ENCODE measurements around the gene SCLY.
"Not testable (repeated sequence)": the region's sequence is repeated elsewhere in the genome, so short reads cannot be mapped to it uniquely, and the experiment has no call there.

The SCLY gene

DNA sequence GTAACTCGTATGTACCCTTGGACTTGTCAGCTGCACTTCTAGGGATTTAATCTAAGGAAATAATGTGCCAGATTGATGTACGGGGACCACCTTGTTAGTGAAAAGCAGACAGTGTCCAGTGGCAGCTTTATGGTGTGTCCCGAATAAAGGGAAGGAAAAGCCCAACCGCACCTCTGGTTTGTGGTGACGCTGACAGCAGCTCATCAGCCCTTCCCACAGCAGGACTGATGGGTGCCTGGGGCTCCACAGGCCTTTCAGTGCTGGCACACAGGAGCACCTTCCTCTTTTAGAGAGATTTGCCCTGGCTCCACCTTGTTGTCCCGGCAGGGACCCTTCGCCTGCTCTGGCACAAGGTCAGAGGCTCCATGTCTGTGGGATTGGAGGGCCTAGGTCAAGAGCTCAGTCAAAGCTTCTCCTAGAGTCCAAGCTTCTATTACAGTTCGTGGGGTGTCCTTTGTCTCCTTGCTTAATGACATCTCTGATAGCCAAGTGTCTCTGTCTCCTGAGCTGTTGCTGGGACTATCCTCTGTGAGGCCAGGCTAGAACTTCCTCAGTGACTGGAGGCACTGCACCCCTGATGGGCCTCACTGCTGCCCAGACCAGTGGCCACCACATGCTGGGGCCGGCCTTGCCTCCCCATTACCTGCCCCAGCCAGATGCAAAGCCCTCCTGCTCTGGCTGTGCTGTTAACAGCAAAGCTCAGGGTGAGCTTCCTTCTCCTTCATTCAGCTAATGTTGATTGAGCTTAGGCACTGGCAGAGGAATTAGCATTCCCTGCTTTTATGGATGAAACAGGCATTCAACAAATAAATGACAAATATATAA is 33.0 kb upstream of the SCLY start:
- no peak for DNase-seq (ENCODE audit: low read depth in 1 of 2, low spot score in 1 of 2)
- TF ChIP-seq JUND (IDR thresholded peaks at IDR 0.05; ENCODE audit: low read depth), result no peak
- in situ Hi-C loops (cut with HindIII; ENCODE audit: low pct_unique_long_range_greater_than_20kb, low sequenced_read_pairs), result no loop called here

DNA sequence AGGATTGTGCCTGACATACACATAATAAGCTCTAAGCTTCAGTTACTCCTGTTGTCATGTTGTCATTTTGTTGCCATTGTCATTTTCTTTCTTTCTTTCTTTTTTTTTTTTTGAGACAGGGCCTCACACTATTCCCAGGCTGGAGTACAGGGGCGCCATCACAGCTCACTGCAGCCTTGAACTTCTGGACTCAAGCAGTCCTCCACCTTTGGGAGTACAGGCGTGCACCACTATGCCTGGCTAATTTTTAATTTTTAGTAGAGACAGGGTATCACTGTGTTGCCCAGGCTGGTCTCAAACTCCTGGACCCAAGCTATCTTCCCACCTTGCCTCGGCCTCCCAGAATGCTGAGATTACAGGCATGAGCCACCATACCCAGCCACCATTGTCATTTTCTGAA is 30.9 kb upstream of the SCLY start:
- no peak for DNase-seq (ENCODE audit: low read depth in 1 of 2, low spot score in 1 of 2)
- in situ Hi-C loops (cut with HindIII; ENCODE audit: low pct_unique_long_range_greater_than_20kb, low sequenced_read_pairs), result no loop called here
- TF ChIP-seq JUND (IDR thresholded peaks at IDR 0.05; ENCODE audit: low read depth), result no peak

DNA sequence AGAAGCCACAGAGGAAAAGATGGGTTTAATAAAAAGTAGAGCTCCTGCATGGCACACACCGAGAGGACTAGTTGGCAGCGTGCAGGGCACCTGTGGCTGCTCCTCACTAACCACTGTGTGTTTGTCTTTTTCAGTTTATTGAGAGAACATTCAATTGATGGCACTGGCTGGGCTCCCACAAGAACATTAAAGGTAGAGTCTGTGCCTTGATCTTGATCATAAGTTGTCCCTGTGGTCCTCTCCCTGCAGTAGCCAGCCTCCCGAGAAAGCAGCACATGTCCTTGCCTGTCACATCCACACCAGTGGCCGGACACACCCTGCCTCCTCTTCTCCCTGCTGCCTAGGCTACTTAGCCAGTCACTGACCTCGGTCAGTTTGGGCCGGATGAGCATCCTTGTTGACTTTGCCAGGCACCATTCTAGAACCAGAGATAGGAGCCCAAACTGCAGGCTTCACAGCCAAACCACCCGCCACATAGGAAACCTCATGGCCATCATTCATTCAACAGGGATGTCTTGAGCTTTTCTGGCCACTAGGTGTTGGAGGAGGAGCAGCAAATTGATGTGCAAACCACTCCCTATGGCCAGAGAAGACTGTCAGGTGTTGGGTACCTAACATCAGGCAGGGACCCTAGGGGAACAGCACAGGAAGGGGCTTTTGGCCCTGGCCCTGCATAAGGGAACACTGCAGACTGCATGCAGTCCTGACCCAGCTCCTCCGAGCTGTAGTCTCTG is 30.2 kb upstream of the SCLY start:
- in situ Hi-C loops (cut with HindIII; ENCODE audit: low pct_unique_long_range_greater_than_20kb, low sequenced_read_pairs), result no loop called here
- TF ChIP-seq JUND (IDR thresholded peaks at IDR 0.05; ENCODE audit: low read depth), result no peak

DNA sequence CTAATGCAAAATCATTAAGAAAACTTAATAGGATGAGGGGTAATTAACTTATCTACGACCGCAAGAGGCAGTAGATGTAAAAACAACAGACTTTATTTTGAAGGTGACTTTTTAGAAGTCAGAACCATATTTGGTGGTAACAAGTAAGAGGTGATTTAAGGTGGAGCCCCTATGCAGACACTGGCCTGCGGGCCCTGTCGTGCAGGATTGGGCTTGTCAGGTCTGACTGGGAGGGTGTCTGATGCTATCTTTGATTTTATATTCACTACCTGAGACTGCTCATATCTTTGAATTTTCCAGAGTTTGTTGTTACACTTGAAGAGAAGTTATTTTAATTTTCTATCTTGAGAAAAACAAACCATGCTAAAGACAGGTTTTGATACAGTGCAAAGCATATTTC is 29.1 kb upstream of the SCLY start:
- in situ Hi-C loops (cut with HindIII; ENCODE audit: low pct_unique_long_range_greater_than_20kb, low sequenced_read_pairs), result no loop called here
- DNase-seq (ENCODE audit: low read depth in 1 of 2, low spot score in 1 of 2), result no peak
- no peak for TF ChIP-seq JUND (IDR thresholded peaks at IDR 0.05; ENCODE audit: low read depth)

More for the DNA sequence above, 30.2 kb upstream of the SCLY start:
- no peak for DNase-seq (ENCODE audit: low read depth in 1 of 2, low spot score in 1 of 2)

DNA sequence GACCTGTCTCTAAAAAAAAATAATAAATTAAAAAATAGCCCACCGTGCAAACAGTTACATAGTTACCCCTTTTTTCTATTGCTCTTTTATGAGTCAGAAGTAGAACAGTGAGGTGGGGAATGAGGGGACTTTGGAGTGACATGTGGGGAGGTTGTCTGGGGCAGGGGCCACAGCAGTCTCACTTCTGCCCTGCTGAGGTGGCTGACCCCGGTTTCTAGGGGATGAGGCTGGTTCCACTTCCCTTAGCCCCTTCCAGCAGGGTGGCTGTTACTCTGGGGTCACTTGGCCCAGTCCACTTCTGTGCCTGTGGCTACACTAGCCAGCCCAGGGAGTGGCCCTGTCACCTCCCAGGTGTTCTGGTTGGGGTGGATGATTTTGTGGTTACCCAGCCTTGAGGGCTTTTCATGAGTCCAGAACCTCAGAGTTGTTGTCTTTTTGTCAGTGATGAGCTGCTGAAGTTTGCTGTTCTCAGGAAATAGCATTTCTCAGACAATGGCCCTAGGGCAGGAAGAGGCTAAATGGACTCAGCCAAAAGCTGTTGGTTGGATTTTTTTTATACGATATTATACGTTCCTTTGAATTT is 28.0 kb upstream of the SCLY start:
- no peak for TF ChIP-seq JUND (IDR thresholded peaks at IDR 0.05; ENCODE audit: low read depth)
- in situ Hi-C loops (cut with HindIII; ENCODE audit: low pct_unique_long_range_greater_than_20kb, low sequenced_read_pairs), result no loop called here
- DNase-seq (ENCODE audit: low read depth in 1 of 2, low spot score in 1 of 2), result no peak

DNA sequence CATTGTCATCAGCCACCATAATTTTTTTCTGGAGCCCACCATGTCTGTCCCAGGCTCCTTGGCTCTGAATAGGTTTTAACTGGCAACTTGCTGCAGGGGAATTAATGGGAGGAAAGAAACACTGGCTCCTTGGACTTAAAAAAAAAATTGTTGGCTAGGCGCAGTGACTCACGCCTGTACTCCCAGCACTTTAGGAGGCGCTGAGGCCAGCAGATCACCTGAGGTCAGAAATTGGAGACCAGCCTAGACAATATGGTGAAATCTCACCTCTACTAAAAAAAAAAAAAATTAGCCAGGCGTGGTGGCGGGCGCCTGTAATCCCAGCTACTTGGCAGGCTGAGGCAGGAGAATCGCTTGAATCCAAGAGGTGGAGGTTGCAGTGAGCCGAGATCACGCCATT is 26.8 kb upstream of the SCLY start:
- in situ Hi-C loops (cut with HindIII; ENCODE audit: low pct_unique_long_range_greater_than_20kb, low sequenced_read_pairs), result not testable (repeated sequence)

DNA sequence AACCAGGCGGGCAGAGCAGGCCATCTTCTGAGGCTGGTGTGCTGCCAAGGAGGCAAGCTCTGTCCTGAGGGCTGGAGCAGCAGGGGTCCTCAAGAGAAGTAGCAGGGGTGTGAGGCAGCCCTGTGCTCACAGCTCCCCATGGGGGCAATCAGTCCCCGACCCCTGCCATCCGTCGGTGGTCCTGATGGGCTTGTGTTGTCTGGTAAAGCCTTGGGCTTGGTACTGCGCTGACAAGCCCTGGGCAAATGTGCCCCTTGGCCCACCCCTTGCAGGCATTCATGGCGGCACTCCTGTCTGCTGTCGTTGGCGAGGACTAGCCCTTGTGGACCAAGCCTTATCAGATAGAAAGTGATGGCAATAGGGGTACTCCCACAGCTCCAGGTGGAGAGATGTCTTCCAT is 22.6 kb upstream of the SCLY start:
- DNase-seq (ENCODE audit: low read depth in 1 of 2, low spot score in 1 of 2), result no peak
- in situ Hi-C loops (cut with HindIII; ENCODE audit: low pct_unique_long_range_greater_than_20kb, low sequenced_read_pairs), result no loop called here
- TF ChIP-seq JUND (IDR thresholded peaks at IDR 0.05; ENCODE audit: low read depth), result no peak

More for the DNA sequence above, 26.8 kb upstream of the SCLY start:
- not testable (repeated sequence) for DNase-seq (ENCODE audit: low read depth in 1 of 2, low spot score in 1 of 2)

DNA sequence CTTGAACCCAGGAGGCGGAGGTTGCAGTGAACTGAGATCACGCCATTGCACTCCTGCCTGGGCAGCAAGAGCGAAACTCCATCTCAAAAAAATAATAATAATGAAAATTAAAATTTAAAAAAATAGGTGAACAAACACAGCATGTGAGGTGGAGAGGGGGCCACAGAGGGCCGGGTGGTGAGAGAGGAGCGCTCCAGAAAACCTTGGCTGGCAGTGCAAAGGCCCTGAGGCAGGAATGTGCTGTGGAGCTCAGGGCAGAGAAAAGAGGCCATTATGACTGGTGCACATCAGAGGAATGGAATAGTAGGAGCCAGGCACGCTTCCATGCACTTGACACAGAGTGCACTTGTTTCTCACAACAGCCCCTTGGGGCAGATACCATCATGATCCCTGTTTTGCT is 21.6 kb upstream of the SCLY start:
- in situ Hi-C loops (cut with HindIII; ENCODE audit: low pct_unique_long_range_greater_than_20kb, low sequenced_read_pairs), result no loop called here
- no peak for DNase-seq (ENCODE audit: low read depth in 1 of 2, low spot score in 1 of 2)
- TF ChIP-seq JUND (IDR thresholded peaks at IDR 0.05; ENCODE audit: low read depth), result no peak

DNA sequence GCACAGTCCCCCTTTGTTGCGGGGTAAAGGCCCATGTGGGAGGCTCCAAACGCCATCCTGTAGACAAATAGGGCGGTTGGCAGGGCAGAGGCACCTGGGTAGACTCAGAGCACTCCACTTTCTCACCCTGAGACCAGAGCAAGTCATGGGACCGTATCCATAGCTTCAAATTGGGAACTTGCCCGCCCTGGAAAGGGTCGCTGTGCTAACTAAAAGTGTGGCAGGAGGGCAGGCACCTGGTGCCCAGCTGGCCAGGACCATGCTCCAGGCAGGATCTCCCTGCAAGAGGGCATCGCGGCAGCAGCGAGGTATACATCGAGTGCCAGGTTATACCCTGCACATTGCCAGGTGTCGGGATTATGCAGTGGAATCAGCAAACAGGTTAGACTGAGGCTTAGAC is 20.8 kb upstream of the SCLY start:
- in situ Hi-C loops (cut with HindIII; ENCODE audit: low pct_unique_long_range_greater_than_20kb, low sequenced_read_pairs), result no loop called here
- no peak for DNase-seq (ENCODE audit: low read depth in 1 of 2, low spot score in 1 of 2)
- no peak for TF ChIP-seq JUND (IDR thresholded peaks at IDR 0.05; ENCODE audit: low read depth)

DNA sequence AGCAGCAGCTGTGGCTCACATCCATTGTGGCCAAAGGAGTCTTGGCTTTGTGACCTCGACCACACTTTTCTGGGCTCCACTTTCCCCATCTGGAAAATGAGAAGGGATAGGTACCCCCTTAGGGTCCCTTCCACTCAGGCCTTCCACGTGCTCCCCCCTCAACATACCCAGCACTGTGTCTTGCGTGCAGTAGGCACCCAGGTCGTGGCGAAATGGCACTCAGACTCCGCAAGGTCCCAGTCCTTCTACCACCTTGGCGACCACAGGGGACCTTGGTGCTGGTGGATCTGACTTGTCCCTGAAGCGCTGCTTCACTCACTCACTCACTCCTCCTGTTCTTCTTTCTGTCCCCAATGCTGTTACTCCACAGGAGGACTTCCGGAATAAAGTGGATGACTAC is 19.9 kb upstream of the SCLY start:
- in situ Hi-C loops (cut with HindIII; ENCODE audit: low pct_unique_long_range_greater_than_20kb, low sequenced_read_pairs), result no loop called here
- DNase-seq (ENCODE audit: low read depth in 1 of 2, low spot score in 1 of 2), result no peak
- TF ChIP-seq JUND (IDR thresholded peaks at IDR 0.05; ENCODE audit: low read depth), result no peak

DNA sequence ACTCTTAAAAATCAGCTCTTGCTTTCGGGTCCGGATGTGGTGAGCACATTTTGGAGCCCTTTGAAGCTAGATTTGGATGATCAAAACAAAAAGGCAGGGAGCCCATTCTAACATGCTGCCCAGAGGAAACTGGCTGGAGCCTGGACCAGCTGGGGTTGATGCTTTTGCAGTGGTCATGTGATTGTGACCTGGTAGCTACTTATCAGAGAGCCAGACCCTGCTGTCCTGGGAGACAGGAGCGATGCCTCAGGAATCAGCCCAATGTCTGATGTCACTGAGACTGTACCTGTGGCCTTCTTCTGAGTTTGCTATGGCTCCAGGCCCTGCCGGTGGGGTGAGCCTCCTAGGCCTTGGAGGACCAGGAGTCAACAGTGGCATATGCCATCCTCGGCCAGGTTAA is 18.7 kb upstream of the SCLY start:
- TF ChIP-seq JUND (IDR thresholded peaks at IDR 0.05; ENCODE audit: low read depth), result no peak
- in situ Hi-C loops (cut with HindIII; ENCODE audit: low pct_unique_long_range_greater_than_20kb, low sequenced_read_pairs), result no loop called here
- DNase-seq (ENCODE audit: low read depth in 1 of 2, low spot score in 1 of 2), result no peak

DNA sequence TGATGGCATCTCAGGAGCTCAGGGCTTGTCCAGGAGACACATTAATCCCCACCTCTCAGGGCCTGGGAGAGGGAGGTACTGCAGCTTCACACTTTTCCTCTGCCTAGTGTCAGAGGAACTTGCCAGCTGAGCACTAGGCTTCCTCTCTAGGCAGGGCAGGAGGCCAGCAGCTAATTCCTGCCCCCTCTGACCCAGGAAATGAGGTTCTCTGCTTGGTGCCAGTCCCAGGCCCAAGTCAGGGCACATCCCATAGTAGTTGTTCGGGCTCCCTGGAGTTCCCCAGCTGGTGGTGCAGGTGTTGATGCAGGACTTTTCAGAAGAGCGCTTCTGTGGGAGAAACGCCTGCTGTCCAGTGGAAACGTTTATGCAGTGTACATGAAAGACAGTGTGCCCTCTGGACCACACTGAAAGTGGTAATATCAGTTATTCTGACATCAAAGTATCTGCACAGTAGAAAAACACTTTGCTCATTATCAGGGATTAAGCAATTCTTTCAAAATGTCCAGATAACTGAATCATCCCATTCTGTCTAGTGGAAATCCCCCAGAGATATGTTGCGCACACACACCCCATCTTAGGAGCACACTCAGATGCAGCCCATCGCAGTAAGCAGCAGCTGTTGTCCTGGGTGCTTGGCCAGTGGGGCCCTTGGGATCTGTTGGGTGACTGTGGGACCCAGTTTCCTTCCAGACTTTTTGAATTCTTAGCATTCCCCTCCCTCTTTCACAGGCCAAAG is 17.8 kb upstream of the SCLY start:
- in situ Hi-C loops (cut with HindIII; ENCODE audit: low pct_unique_long_range_greater_than_20kb, low sequenced_read_pairs), result no loop called here
- TF ChIP-seq JUND (IDR thresholded peaks at IDR 0.05; ENCODE audit: low read depth), result no peak

More for the DNA sequence above, 17.8 kb upstream of the SCLY start:
- no peak for DNase-seq (ENCODE audit: low read depth in 1 of 2, low spot score in 1 of 2)
